Dermis microvascular lymphatic vessel endothelial cell (primary cell): ENCODE measurements around the gene ELL2. TPM values are rescaled to one million over a fixed set of nuclear protein-coding genes. Genes with fewer than 3 reads are reported as not detected.

ENCODE experiments used
- DNase-seq, 2 donors: peaks; one replicate each; pipeline versions ENCODE4 v3.0.0 to v3.0.0-alpha.2; 2010; ENCODE audit warnings: low read depth in 2 of 2
- total RNA-seq: library from RNA; depleted of rRNA; stranded (reverse); fragments of >200 nt; gene quantifications from 2 replicates; pipeline ENCODE4 v1.2.1, GENCODE V29; 2014

The ELL2 gene
- total RNA-seq, 1 donor from 2014 or later, result 8.0 TPM

- no peak for DNase-seq
Measured at GRCh38 chr5:95956900-95957293, 4.8 kb downstream of the ELL2 start.

- DNase-seq, result no peak
Measured at GRCh38 chr5:95956021-95956899, 5.4 kb downstream of the ELL2 start.

GRCh38 chr5:95954716-95955115, 6.9 kb downstream of the ELL2 start:
- no peak for DNase-seq

- DNase-seq, result no peak
Measured at GRCh38 chr5:95953021-95953702, 8.5 kb downstream of the ELL2 start.

- DNase-seq, result no peak
Measured at GRCh38 chr5:95951916-95952315, 9.7 kb downstream of the ELL2 start.

- DNase-seq, result no peak
Measured at GRCh38 chr5:95949810-95950209, 11.8 kb downstream of the ELL2 start.

- no peak for DNase-seq
Measured at GRCh38 chr5:95948631-95949030, 13.0 kb downstream of the ELL2 start.

- peak; percentile 43 to 79 for DNase-seq
Measured at GRCh38 chr5:95946451-95946850, 15.2 kb downstream of the ELL2 start.

- DNase-seq, result no peak
Measured at GRCh38 chr5:95942968-95943367, 18.7 kb downstream of the ELL2 start.

- no peak for DNase-seq
Measured at GRCh38 chr5:95942414-95942813, 19.2 kb downstream of the ELL2 start.

GRCh38 chr5:95941756-95942155, 19.9 kb downstream of the ELL2 start:
- no peak for DNase-seq

- DNase-seq, result no peak
Measured at GRCh38 chr5:95940758-95941682, 20.6 kb downstream of the ELL2 start.

- DNase-seq, result no peak
Measured at GRCh38 chr5:95939465-95939864, 22.2 kb downstream of the ELL2 start.

GRCh38 chr5:95938766-95939165, 22.9 kb downstream of the ELL2 start:
- DNase-seq, result no peak

- DNase-seq, result no peak
Measured at GRCh38 chr5:95938347-95938746, 23.3 kb downstream of the ELL2 start.

GRCh38 chr5:95937607-95938152, 24.0 kb downstream of the ELL2 start:
- no peak for DNase-seq

GRCh38 chr5:95936812-95937397, 24.7 kb downstream of the ELL2 start:
- DNase-seq, result no peak

GRCh38 chr5:95935553-95936100, 26.0 kb downstream of the ELL2 start:
- no peak for DNase-seq

- DNase-seq, result no peak
Measured at GRCh38 chr5:95934207-95934804, 27.3 kb downstream of the ELL2 start.

- DNase-seq, result no peak
Measured at GRCh38 chr5:95932941-95933340, 28.7 kb downstream of the ELL2 start.
